ENCODE results near the gene ABLIM1. TPM values are rescaled to one million over a fixed set of nuclear protein-coding genes. Genes with fewer than 3 reads are reported as not detected.

Gene ABLIM1
- total RNA-seq, 1 donor from 2014 or later: 70.0 TPM

DNA sequence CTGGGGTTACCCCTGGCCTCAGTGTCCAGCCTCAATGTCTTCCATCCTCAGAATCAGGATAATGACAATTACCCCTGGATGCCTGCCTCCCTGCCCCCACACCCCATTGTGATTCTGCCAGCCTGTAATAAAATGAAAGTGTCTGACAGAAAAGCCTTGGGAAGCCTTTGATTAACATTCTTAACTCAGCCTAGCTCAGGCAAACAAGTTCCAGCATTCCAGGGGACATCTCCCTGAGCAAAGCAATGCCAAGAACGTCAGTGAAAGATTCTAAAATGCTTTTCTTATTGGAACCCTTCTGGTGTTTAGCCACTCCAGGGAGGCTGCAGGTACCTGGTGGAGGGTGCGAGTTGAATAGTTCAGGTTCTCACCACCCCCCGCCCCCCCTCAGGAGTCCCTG, 272.5 kb downstream of the ABLIM1 start:
- peaks cover 7% of the 10 kb centered on the region for H3K9me3 Mint-ChIP-seq (ENCODE audit: unreplicated experiment)
- DNase-seq (ENCODE audit: low read depth) (no peak), FAIRE-seq (no peak)
- Histone ChIP-seq H2AFZ (ENCODE audit: low read depth, low read length) (no peak overlapping the region), H3K27ac (ENCODE audit: low read depth, low read length) (no peak overlapping the region), H3K9me3 (ENCODE audit: insufficient read depth, low read depth, low read length) (no peaks in the 10 kb centered on the region), H3K4me3 (ENCODE audit: insufficient read depth, low read depth, low read length) (no peak overlapping the region), H3K4me1 (ENCODE audit: insufficient read depth, low read length) (peaks cover 21% of the 10 kb centered on the region), H3K79me2 (ENCODE audit: insufficient read depth, low read length) (no peaks in the 10 kb centered on the region), H3K36me3 (ENCODE audit: insufficient read depth, low read length) (no peaks in the 10 kb centered on the region), H3K4me2 (ENCODE audit: low read length) (no peak overlapping the region), H4K20me1 (ENCODE audit: insufficient read depth, low read length) (no peaks in the 10 kb centered on the region), H3K9ac (ENCODE audit: low read length) (no peak overlapping the region), H3K27me3 (ENCODE audit: insufficient read depth, low read length) (peaks cover 6% of the 10 kb centered on the region)
- H3K4me1 Mint-ChIP-seq (ENCODE audit: low read depth, unreplicated experiment): peaks cover 24% of the 10 kb centered on the region
- no peaks in the 10 kb centered on the region for H3K27me3 Mint-ChIP-seq (ENCODE audit: low read depth, unreplicated experiment)
- TF ChIP-seq CTCF (IDR thresholded peaks at IDR 0.05; ENCODE audit: insufficient read depth, low read depth, low read length) (no peak), EZH2 (IDR thresholded peaks at IDR 0.05; ENCODE audit: insufficient read depth, low read length) (no peak)
- H3K27ac Mint-ChIP-seq (ENCODE audit: unreplicated experiment): no peak overlapping the region
- peaks cover 10% of the 10 kb centered on the region for H3K36me3 Mint-ChIP-seq (ENCODE audit: low read depth, unreplicated experiment)
- no peak overlapping the region for H3K4me3 Mint-ChIP-seq (ENCODE audit: unreplicated experiment)

DNA sequence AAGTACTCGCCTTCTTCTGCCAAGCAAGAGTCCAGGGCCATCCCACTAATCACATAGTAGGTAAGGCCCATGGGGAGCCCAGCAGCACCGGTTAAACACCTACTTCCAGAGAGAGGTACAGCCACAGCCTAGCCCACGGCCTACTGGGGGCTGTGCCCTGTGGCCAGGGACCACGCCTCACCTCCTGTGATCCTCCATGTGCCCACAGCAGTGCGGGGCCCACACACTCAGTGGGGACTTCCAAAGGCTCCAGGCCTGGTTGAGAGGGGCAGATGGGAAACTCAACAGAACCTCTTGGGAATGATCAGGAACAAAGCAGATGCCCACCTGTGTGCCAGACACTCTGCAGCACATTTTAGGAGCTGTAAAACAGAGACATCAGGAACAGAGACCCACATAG, 273.5 kb downstream of the ABLIM1 start:
- no peaks in the 10 kb centered on the region for H3K9me3 ChIP-seq (ENCODE audit: insufficient read depth, low read depth, low read length)
- H3K9me3 Mint-ChIP-seq (ENCODE audit: unreplicated experiment): peaks cover 7% of the 10 kb centered on the region
- no peak overlapping the region for H2AFZ ChIP-seq (ENCODE audit: low read depth, low read length)
- no peak for FAIRE-seq
- no peaks in the 10 kb centered on the region for H4K20me1 ChIP-seq (ENCODE audit: insufficient read depth, low read length)
- no peak overlapping the region for H3K9ac ChIP-seq (ENCODE audit: low read length)
- H3K27me3 ChIP-seq (ENCODE audit: insufficient read depth, low read length): peaks cover 6% of the 10 kb centered on the region
- H3K27ac Mint-ChIP-seq (ENCODE audit: unreplicated experiment): peak overlapping the region; percentile 3
- no peak overlapping the region for H3K27ac ChIP-seq (ENCODE audit: low read depth, low read length)
- no peaks in the 10 kb centered on the region for H3K27me3 Mint-ChIP-seq (ENCODE audit: low read depth, unreplicated experiment)
- H3K4me1 ChIP-seq (ENCODE audit: insufficient read depth, low read length): peaks cover 23% of the 10 kb centered on the region
- H3K79me2 ChIP-seq (ENCODE audit: insufficient read depth, low read length): no peaks in the 10 kb centered on the region
- TF ChIP-seq EZH2 (IDR thresholded peaks at IDR 0.05; ENCODE audit: insufficient read depth, low read length) (no peak), CTCF (IDR thresholded peaks at IDR 0.05; ENCODE audit: insufficient read depth, low read depth, low read length) (no peak)
- DNase-seq (ENCODE audit: low read depth): no peak
- H3K36me3 Mint-ChIP-seq (ENCODE audit: low read depth, unreplicated experiment): peaks cover 10% of the 10 kb centered on the region
- H3K4me2 ChIP-seq (ENCODE audit: low read length): no peak overlapping the region
- no peak overlapping the region for H3K4me3 Mint-ChIP-seq (ENCODE audit: unreplicated experiment)
- H3K4me1 Mint-ChIP-seq (ENCODE audit: low read depth, unreplicated experiment): peaks cover 25% of the 10 kb centered on the region
- no peak overlapping the region for H3K4me3 ChIP-seq (ENCODE audit: insufficient read depth, low read depth, low read length)
- H3K36me3 ChIP-seq (ENCODE audit: insufficient read depth, low read length): no peaks in the 10 kb centered on the region

- Histone ChIP-seq H3K4me3 (ENCODE audit: insufficient read depth, low read depth, low read length) (no peak overlapping the region), H3K36me3 (ENCODE audit: insufficient read depth, low read length) (no peaks in the 10 kb centered on the region), H2AFZ (ENCODE audit: low read depth, low read length) (no peak overlapping the region), H3K9me3 (ENCODE audit: insufficient read depth, low read depth, low read length) (no peaks in the 10 kb centered on the region), H3K4me1 (ENCODE audit: insufficient read depth, low read length) (peaks cover 21% of the 10 kb centered on the region), H3K27ac (ENCODE audit: low read depth, low read length) (no peak overlapping the region), H3K9ac (ENCODE audit: low read length) (no peak overlapping the region), H3K79me2 (ENCODE audit: insufficient read depth, low read length) (no peaks in the 10 kb centered on the region), H3K27me3 (ENCODE audit: insufficient read depth, low read length) (peaks cover 6% of the 10 kb centered on the region), H4K20me1 (ENCODE audit: insufficient read depth, low read length) (no peaks in the 10 kb centered on the region), H3K4me2 (ENCODE audit: low read length) (no peak overlapping the region)
- Mint-ChIP-seq H3K36me3 (ENCODE audit: low read depth, unreplicated experiment) (peaks cover 10% of the 10 kb centered on the region), H3K4me3 (ENCODE audit: unreplicated experiment) (no peak overlapping the region), H3K9me3 (ENCODE audit: unreplicated experiment) (peaks cover 7% of the 10 kb centered on the region), H3K27ac (ENCODE audit: unreplicated experiment) (no peak overlapping the region), H3K4me1 (ENCODE audit: low read depth, unreplicated experiment) (peaks cover 24% of the 10 kb centered on the region), H3K27me3 (ENCODE audit: low read depth, unreplicated experiment) (no peaks in the 10 kb centered on the region)
- FAIRE-seq (no peak), DNase-seq (ENCODE audit: low read depth) (no peak)
- TF ChIP-seq CTCF (IDR thresholded peaks at IDR 0.05; ENCODE audit: insufficient read depth, low read depth, low read length): no peak
- TF ChIP-seq EZH2 (IDR thresholded peaks at IDR 0.05; ENCODE audit: insufficient read depth, low read length): no peak
These were observed 273.9 kb downstream of the ABLIM1 start for GRCh38 chr10:114384181-114384580.

Other genes with a start within 250 kb of the ABLIM1 start
- 36.1 and 38.2 TPM in 2 replicates for gene FHIP2A, start 163.5 kb upstream of the ABLIM1 start, total RNA-seq